HG03558 (cell line): ENCODE measurements around the gene ATP23.

Experiments
- ATAC-seq: cut with Tn5 transposase; IDR thresholded peaks from one replicate; pipeline ENCODE4 v1.9.1; 2021; ENCODE audit warnings: moderate number of reproducible peaks; ENCODE audit not compliant: unreplicated experiment; ENCODE audit errors: extremely low read depth

The ATP23 gene

DNA sequence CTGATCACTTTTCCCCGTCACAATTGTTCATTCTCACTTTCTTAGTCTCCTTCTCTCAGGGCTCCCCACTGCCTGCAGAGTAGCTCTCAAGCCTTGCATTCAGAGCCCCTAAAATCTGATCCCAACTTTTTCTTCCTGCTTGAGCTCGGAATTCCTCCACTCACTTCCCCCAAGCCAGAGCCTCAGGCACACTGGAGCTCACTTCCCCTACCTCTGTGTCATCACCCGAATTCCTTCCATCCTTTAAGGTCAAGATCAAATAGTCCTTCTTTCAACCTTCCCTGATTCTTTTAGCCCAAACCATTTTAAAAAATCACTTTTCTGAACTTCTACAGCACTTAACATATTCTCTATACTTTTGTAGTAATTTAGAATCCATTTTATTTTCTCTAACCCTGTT is 34.1 kb upstream of the ATP23 start:
- no peak for ATAC-seq

DNA sequence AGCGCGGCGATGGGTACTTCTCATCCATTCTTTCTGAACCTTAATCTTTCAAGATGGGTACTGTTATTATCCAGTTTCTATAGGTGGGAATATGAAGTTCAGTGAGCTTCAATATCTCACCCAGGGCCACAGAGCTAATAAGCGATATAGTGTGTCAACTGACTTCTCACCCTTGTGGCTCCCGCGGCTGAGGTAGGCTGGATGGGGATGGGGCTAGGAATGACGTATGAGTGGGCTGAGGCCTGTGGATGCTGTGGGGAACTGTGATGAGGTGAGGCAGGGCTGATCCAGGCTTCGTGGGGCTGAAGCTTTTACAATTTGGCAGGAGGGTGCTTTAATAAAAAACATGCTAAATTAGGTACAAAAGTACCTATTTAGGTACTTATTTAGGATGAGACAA is 32.9 kb upstream of the ATP23 start:
- ATAC-seq: no peak

DNA sequence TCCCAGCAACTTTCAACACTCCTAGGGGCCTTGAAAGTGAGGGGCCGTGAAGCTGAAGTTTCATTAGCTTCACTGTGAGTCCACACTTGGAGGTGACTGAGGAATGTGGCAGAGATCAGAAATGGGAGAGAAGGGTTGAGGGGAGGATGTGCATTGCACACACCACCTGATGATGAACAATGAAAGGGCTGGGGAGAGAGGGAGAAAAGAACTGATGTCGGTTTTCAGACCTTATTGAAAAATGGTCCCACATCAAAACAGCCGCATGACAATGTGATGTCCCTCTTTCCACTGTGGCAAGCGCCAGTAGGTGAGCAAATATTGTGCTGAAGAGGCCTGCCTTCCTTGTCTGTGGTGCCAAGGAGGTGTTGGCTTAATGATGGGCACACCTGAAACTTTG is 32.3 kb upstream of the ATP23 start:
- ATAC-seq: no peak

DNA sequence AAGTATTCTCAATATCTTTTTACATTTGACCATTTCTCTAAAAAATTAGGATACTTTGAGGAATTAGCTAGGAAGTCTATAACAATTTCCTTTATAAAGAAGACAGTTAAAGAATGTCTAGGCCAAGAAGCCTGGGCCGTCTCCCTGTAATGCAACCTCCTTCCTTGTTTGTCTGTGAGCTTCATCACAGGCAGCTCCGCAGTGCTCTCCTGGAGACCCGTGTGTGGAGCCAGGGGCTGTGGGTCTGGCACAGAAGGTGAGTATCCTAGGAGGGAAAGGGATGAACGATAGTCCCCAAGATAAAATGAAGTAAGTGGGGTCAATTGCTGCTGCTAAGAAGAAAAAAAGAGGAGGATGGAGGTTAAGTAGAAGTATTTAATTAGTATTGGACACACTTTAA is 31.8 kb upstream of the ATP23 start:
- ATAC-seq: no peak

DNA sequence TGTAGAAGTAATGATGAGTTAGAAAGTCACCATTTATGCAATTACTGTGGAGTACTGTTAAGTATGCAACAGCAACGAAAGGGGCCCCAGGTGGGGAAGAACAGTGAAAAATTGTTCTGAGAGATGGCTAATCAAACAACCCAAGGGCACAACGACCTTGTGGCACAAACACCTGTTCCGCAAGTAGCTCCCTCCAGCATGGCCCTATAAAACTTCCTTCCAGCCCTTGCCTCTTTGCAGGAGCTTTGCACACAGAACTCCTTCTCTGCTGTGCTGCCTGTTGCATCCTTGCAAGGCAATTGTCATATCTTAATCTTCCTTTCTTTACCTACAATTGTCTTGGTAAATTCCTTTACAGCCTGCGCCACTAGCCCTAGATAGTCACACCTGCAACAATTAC is 23.2 kb upstream of the ATP23 start:
- no peak for ATAC-seq

DNA sequence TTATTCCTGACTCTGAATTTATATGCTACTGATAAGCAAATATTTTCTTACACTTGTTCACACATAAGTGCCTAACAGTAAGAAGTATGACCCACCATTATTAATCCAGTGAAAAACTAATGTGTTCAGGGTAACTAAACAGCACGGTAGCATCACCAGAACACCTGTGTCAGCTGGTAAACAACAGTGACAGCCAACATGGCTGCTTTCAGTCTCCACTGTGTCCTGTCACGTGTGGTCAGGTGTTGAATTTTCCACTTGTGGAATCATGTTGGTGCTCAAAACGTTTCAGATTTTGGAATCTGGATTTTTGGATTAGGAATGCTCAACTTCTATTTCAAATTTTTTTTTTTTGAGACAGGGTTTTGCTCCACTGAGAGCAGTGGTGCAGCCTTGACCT is 14.3 kb upstream of the ATP23 start:
- ATAC-seq: no peak

DNA sequence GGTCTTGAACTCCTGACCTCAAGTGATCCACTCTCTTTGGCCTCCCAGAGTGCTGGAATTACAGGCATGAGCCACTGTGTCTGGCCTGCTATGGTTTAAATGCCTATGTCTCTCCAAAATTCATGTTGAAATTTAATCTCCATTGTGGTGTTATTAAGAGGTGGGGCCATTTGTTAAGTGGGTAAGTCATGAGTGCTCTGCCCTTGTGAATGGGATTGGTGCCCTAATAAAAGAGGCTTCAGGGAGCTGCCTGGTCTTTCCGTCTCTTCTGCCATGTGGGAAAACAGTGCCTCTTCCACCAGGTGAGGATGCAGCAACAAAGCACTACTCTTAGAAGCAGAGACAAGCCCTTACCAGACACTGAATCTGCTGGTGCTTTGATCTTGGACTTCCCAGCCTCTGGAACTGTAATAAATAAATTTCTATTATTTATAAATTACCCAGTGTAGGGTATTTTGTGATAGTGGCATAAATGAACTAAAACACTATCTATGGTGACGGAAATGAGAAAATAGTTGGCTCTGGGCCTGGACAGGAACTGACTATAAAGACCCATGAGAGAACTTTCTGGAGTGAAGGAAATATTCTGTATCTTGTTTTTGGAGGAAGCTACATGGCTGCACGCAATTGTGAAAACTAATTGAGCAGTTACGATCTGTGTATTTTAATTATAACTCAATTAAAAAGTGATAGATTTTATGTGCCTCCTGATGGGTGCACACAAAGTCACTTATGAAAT is 12.1 kb upstream of the ATP23 start:
- ATAC-seq: no peak

DNA sequence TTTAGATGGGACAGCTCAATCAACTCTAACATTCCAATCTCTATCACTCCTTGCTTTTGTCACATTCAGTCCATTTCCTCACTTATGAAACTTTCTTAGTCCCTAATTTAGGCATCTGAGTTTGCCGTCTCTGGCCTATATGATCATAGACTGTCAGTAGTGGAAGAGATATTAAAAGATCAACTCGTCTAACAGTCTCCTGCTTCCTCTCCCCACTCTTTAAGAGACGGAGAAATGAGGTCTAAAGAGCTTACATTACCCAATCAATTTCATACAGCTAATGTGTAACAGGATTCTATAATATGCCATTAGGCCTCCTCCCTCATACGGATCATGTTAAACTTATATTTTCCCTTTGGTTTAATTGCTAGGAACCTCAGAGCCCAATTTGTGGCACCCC is 6.5 kb upstream of the ATP23 start:
- ATAC-seq: no peak

DNA sequence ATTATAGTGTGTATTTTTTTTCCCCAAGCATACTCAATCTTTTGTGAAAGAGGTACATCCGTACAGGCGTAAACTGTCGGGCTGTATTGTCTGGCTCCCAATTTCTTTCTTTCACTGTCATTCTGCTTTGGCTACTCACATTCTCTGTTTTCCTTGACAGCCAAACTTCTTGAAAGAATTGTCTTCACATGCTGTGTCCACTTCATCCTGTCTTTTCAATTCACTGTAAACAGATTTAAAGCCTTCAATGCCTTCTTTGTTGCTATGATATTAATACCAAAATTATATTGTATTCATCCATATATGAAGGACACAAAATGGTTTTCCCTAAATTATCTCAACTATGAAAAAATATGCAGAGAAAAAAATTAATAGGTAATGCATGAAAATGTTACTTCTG is 6.0 kb upstream of the ATP23 start:
- ATAC-seq: no peak

DNA sequence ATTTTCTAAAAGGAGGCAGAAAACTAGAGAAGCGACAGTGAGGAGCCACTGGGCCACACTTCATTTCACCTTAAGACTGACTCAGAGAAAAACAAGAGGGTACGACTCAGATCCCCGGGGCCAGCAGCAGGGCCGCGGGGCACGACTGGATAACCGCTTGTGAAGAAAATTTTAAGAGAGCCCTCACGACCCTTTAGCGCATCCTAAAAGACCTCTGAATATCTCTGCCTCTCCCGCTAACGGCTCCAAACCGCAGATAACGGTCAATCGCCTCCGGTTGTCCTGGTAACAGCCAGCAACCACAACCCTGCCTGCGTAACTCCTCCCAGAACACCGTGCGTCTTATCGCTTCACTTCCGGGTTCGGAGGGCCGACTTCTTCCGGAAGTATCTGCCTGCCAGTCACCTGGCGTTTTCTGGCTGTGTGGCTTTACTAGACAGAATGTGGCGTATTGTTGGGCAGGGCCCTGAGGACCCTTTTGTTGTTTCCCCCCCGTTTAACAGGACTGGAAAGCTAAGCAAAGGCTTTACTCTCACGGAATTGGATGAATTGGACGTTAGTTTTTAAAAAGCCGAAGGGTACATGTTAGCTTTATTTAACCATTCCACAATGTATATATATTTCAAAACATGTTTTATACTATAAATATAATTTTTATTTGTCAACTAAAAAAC is 5.4 kb upstream of the ATP23 start:
- ATAC-seq: peak; percentile 99

DNA sequence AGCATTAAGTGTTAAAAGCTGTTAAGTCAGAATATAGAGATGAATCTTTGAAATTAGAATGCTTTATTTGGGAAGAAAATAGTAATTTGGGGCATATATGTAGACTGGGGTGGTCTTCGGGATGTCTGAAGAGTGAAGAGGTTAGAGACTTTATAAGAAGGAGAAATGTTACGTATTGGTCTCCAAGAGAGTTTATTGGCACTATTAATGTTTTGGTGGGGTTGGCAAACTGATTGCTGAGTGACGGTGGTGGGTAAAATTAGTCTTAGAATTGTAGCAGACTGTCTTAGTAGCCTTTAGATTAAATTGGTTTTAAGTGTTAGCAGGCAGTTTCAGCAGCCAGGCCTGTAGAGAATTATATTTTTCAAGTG is 4.9 kb upstream of the ATP23 start:
- ATAC-seq: no peak

DNA sequence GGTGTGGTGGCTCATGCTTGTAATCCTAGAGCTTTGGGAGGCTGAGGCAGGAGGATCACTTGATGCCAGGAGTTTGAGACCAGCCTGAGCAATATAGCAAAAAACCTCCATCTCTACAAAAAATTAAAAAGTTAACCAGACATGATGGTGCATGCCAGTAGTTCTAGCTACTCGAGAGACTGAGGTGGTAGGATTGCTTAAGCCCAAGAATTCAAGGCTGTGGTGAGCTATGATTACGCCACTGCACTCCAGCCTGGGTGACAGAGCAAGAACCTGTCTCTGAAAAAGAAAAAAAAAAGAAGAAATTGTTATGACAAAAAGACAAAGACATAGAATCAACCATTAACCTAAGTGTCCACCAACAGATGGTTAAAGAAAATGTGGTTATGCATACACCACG is 2.1 kb upstream of the ATP23 start:
- ATAC-seq: no peak

DNA sequence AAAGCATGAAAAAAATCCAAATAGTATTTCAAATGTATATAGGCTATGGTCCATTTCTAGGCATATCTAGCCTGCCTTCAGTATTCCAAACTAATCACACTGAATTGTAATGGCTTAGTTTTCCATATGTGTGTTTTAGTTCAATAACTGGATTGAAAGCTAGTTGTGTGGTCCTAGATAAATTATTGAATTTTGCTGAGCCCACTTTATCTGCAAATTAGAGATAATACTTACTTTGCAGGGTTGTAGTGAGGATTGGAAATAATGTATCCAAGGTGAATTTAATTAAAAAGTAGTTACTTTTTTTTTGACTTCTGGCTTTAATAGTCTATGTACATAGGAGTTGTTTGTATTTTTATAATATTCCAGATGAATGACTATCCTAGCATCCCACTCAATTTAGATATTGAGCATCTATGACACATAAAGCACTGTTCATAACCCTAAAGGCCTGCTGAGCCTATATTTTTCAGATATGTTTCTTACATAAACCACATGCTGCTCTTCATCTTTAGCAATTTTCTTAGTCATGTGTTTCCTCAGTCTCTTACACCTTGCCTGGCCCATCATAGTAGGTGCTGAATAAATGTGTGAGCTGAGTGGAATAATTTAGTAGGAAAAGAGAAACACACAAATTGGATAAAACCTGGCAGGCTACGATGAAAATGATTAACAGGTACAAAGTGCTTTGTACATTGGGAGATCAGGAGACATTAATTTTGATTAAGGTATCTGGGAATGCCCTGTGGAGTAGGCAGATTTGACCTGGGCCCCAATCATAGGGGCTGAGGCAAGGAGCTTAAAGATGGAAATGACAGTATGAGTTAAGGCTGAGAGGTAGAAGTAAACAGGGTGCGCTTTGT is 1.1 kb upstream of the ATP23 start:
- no peak for ATAC-seq

DNA sequence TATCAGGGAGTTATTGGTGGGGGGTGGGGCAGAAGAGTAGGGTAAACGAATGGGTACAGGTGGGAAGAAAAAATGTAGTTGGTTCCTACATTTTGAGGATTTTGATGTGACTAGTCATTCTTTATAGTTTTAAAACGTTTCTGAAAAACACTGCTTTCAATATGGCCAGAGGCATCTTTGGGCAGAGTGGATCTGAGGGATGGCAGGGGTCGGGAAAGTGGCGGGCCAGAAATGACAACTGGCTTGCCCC is 527 bp upstream of the ATP23 start:
- no peak for ATAC-seq

DNA sequence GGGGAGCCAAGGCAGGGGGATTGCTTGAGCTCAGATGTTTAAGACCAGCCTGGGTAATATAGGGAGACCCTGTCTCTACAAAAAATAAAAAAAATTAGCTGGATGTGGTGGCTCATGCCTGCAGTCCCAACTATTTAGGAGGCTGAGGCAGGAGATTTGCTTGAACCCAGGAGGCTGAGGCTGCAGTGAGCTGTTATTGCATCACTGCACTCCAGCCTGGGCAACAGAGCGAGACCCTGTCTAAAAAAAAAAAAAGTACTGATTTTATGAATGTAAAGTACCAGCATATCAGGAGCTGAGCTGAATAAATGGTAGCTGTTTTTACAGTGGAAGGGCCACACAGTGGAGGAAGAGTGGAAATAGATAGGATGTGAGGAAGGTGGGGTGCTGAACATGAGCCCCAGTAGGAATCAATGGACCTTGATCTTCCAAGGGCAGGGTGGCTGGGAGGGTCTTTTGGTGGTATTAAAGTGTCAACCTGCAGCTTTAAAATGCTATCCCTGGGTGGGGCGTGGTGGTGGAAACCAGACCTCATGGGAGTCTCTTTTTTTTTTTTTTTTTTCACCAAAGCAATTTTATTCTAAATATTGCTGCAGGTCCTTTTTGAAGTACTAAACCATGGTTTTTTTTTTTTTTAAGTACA is 2.2 kb downstream of the ATP23 start:
- ATAC-seq: no peak

DNA sequence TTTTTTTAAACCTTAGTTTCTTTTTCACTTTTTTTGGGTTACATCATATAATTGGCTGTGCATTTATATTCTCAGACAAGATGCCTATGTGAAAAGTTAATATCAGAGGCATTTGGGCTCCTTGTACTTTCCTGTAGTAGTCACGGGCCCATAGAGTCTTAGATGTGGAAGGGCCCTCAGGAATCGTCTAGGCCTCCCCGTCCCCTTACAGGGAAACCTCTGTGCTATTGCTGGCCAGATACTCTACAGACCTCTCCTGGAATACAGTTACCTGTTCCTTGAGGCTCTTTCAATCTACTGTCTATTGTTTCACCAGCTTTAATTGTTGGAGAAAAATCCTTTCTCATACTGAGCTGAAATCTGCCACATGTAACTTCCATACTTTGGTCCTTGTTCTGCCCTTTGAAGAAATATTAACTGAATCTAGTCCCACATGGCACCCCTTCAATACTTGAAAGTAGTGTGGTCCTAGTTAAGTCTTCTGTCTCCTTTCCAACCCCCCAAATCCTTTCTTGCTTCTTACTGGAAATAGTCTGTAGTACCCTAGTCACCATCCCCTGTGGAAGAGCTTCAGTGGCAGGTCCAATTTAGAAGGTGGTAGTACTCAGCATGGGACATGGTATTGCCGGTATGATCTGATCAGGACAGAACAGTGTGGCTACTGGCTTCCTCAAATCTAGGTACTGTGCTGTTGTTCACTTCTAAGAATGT is 3.1 kb downstream of the ATP23 start:
- ATAC-seq: no peak

DNA sequence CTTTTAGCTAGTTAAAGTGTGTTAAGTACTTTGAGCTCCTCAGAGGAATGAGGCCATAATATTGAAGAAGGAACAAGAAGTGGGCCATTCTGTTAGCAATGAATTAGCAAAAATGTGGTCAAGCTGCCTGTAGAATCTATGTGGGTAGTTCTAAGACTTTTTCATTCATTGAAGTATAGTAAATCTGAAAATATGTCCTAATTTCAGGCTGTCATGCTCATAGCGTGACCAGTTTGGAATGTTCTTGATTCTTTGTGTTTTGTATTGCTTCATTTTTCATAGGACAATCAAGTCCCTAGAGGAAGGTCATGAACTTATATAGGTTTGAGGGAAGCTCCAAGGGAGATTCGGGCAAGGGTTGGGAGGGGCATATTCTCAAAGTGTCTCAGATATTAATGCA is 11.4 kb downstream of the ATP23 start:
- ATAC-seq: no peak

DNA sequence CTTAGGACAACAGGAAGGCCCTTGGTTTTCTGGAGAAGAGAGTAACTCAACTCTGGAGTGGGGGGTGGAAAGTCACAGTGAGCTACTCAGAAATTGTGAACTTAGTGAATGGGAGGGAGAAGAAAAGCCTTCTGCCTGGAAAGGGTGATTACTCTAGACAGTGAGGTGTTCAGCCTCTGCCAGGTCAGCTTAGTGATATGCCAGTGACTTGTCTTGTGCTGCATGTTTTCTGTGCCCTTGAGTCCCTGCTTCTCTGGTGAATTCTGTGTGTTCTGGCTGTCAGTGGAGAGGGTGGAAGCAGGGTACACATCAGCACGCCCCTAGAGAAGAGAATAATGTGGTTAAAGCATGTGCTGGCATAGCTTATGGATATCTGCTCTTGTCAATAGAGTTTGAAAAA is 13.4 kb downstream of the ATP23 start:
- no peak for ATAC-seq

DNA sequence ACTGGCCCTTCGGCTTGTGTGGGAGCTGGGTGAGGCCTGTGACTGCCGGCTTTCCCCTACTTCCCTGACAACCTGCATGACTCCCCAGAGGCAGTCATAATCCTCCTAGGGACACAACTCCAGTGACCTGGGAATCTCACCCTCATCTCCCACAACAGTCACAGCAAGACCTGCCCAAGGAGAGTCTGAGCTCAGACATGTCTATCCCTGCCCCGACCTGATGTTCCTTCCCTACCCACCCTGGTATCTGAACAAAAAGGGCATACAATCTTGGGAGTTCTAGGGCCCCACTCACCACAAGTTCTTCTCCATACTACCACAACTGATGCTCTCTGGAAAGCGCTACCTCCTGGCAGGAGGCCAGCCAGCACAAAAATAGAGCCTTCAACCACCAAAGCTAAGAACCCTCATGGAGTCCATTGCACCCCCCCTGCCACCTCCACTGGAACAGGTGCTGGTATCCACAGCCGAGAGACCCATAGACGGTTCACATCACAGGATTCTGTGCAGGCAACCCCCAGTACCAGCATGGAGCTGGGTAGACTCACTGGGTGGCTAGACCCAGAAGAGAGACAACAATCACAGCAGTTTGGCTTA is 16.8 kb downstream of the ATP23 start:
- ATAC-seq: no peak

DNA sequence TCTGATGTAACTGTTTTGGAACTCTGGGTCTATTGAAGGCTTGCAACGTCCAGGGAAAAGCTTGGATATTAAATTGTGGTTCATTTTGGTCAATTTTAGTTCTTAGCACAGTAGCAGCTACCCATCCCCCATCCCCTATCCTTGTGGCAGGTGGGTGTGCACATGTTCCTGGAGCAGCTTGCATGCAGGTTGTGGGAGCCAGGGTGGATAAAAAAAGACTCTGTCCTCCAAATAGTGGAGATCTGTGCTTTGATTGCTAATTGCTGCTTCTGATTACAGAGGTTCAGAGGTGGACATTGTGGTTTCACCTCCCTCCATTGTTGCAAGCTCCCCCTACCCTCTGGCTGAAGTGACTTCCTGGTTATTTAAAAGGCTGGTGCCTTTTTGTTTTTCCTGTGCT is 23.1 kb downstream of the ATP23 start:
- ATAC-seq: no peak
